CD4-positive, alpha-beta T cell (primary cell): ENCODE measurements around the gene DGKB. TPM values are rescaled to one million over a fixed set of nuclear protein-coding genes. Genes with fewer than 3 reads are reported as not detected.

Experiments
- ATAC-seq: fragments of 200-7000 bp; cut with Tn5 transposase; one replicate; pipeline ENCODE4 v1.10.0; 2022; ENCODE audit warnings: mild to moderate bottlenecking; ENCODE audit not compliant: poor library complexity
- CTCF ChIA-PET: fragments of 350-600 bp; sonication (Branson Sonifier 250); formaldehyde crosslinking; loops from one replicate; lab custom pipeline; 2021; ENCODE audit warnings: antibody characterized with exemption, inconsistent platforms; lab: Charles Lee
- POLR2A ChIA-PET: fragments of 350-600 bp; sonication (Branson Sonifier 250); formaldehyde crosslinking; loops from one replicate; lab custom pipeline; 2021; ENCODE audit warnings: antibody characterized with exemption, inconsistent platforms; lab: Charles Lee
- DNase-seq, 14 experiments: peaks; one replicate each; pipeline ENCODE4 v3.0.0-alpha.2; 2013 to 2020; ENCODE audit warnings: mixed read lengths in 2 of 14
- H3K27ac ChIP-seq, 2 donors: one replicate each; pipeline versions ENCODE4 v1.5.1 to v1.7.0; 2013; ENCODE audit warnings: low read length in 2 of 2, low read depth in 1 of 2, mild to moderate bottlenecking in 1 of 2
- H3K27me3 ChIP-seq, 2 experiments: 1 replicate in 1 of 2; 2 replicates in 1 of 2; pipeline versions ENCODE4 v1.6.1 to v1.7.0; 2013; ENCODE audit warnings: low read length in 2 of 2, control low read depth in 1 of 2, mild to moderate bottlenecking in 1 of 2, moderate library complexity in 1 of 2; ENCODE audit not compliant: insufficient read depth in 2 of 2, control insufficient read depth in 1 of 2
- H3K36me3 ChIP-seq: one replicate; pipeline ENCODE4 v1.6.1; 2013; ENCODE audit warnings: low read length, control low read depth; ENCODE audit not compliant: insufficient read depth
- H3K4me1 ChIP-seq: one replicate; pipeline ENCODE4 v1.6.1; 2013; ENCODE audit warnings: low read length, control low read depth; ENCODE audit not compliant: insufficient read depth
- H3K4me3 ChIP-seq: one replicate; pipeline ENCODE4 v1.5.1; 2013; ENCODE audit warnings: mild to moderate bottlenecking, low read length, moderate library complexity
- H3K9me3 ChIP-seq, 2 experiments: 1 replicate in 1 of 2; 2 replicates in 1 of 2; pipeline versions ENCODE4 v1.6.1 to v1.7.0; 2013; ENCODE audit warnings: low read length in 2 of 2, mild to moderate bottlenecking in 2 of 2, control low read depth in 1 of 2, moderate library complexity in 1 of 2; ENCODE audit not compliant: control insufficient read depth in 1 of 2, insufficient read depth in 1 of 2
- H3K27ac Mint-ChIP-seq: one replicate; pipeline ENCODE4 v1.8.0; 2020; ENCODE audit warnings: mixed read lengths
- H3K27me3 Mint-ChIP-seq: one replicate; pipeline ENCODE4 v1.8.0; 2021; ENCODE audit warnings: mixed read lengths
- H3K36me3 Mint-ChIP-seq: one replicate; pipeline ENCODE4 v1.8.0; 2021; ENCODE audit warnings: low read depth, mixed read lengths
- H3K4me1 Mint-ChIP-seq: one replicate; pipeline ENCODE4 v1.8.0; 2021; ENCODE audit warnings: low read depth, mixed read lengths
- H3K4me3 Mint-ChIP-seq: one replicate; pipeline ENCODE4 v1.8.0; 2020; ENCODE audit warnings: mild to moderate bottlenecking, mixed read lengths
- H3K9me3 Mint-ChIP-seq: one replicate; pipeline ENCODE4 v1.8.0; 2020; ENCODE audit warnings: mixed read lengths
- intact Hi-C, 2 experiments: fragments of 100-400 bp; cut with DNase I in 1 of 2; cut with micrococcal nuclease in 1 of 2; formaldehyde crosslinking; loops; one replicate each; pipeline versions ENCODE4 v1.15.1 to v1.9.0; 2023 to 2025; cut with DNase I, micrococcal nuclease
- total RNA-seq, 174 experiments: library from RNA in 2 of 174; stranded (reverse) in 2 of 174; gene quantifications; one replicate each; pipeline ENCODE4 v1.2.3 and lab custom pipeline; 2021 to 2026
- TF ChIP-seq, protein P1 (sequence below): fragments of 200-600 bp; IDR thresholded peaks from one replicate; pipeline ENCODE4 v1.8.0; 2022; ENCODE audit warnings: antibody characterized with exemption, mild to moderate bottlenecking

DGKB gene
- total RNA-seq, 2 experiments from 2014 or later = not detected

DNA sequence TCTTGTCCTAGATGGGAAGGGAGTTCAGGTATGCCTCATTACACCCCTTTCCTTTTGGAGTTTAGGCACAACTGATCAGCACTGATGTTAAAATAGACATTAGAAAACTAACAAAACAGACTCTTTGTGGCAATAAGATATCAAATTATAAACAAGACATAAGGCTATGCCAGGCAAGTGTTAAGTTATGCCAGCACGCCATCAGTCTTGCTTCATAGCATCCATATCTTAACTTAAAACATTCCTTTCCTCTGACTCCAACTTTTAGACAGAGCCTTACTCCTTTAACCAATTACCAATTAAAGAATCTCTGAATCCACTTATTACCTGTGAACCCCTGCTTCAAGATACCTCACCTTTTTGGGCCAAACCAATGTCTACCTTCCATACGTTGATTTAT lies 786.9 kb downstream of the DGKB start:
- ATAC-seq = no peak
- no peaks in the 10 kb centered on the region for H3K36me3 Mint-ChIP-seq
- Histone ChIP-seq H3K4me3 (no peak overlapping the region), H3K27me3 (no peaks in the 10 kb centered on the region), H3K27ac (no peak overlapping the region), H3K9me3 (no peaks in the 10 kb centered on the region), H3K36me3 (no peaks in the 10 kb centered on the region), H3K4me1 (no peaks in the 10 kb centered on the region)
- no peak overlapping the region for H3K27ac Mint-ChIP-seq
- intact Hi-C loops = no loop called here
- H3K27me3 Mint-ChIP-seq = no peaks in the 10 kb centered on the region
- TF ChIP-seq, protein P1, sequence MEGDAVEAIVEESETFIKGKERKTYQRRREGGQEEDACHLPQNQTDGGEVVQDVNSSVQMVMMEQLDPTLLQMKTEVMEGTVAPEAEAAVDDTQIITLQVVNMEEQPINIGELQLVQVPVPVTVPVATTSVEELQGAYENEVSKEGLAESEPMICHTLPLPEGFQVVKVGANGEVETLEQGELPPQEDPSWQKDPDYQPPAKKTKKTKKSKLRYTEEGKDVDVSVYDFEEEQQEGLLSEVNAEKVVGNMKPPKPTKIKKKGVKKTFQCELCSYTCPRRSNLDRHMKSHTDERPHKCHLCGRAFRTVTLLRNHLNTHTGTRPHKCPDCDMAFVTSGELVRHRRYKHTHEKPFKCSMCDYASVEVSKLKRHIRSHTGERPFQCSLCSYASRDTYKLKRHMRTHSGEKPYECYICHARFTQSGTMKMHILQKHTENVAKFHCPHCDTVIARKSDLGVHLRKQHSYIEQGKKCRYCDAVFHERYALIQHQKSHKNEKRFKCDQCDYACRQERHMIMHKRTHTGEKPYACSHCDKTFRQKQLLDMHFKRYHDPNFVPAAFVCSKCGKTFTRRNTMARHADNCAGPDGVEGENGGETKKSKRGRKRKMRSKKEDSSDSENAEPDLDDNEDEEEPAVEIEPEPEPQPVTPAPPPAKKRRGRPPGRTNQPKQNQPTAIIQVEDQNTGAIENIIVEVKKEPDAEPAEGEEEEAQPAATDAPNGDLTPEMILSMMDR = no peak
- H3K4me1 Mint-ChIP-seq = no peaks in the 10 kb centered on the region
- peaks cover 3% of the 10 kb centered on the region for H3K9me3 Mint-ChIP-seq
- no peak overlapping the region for H3K4me3 Mint-ChIP-seq
- no peak for DNase-seq
- ChIA-PET CTCF (no interaction called here), POLR2A (no interaction called here)

DNA sequence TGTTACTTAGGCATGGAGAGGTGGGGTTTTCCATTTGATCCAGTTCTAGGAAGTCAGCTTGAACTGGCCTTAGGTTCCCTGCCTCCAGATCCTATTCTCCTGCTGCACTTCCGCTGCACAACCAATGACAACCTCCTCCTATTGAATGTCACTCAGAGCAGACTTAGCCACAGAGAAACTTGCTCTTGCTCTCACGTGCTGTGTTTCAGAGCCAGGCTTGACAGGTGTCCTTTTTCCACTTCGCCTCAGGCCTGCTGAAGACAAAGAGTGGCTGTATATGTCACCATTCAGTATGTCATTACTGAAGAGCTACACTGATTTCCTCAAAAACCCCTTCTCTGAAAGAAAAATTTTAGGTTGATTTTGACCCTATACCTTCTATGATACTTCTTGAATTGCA lies 797.7 kb downstream of the DGKB start:
- Histone ChIP-seq H3K27ac (no peak overlapping the region), H3K4me3 (no peak overlapping the region), H3K9me3 (no peaks in the 10 kb centered on the region), H3K36me3 (no peaks in the 10 kb centered on the region), H3K27me3 (no peaks in the 10 kb centered on the region), H3K4me1 (no peaks in the 10 kb centered on the region)
- no peaks in the 10 kb centered on the region for H3K27me3 Mint-ChIP-seq
- H3K4me1 Mint-ChIP-seq = no peaks in the 10 kb centered on the region
- TF ChIP-seq, protein P1 = no peak
- H3K36me3 Mint-ChIP-seq = no peaks in the 10 kb centered on the region
- peaks cover 7% of the 10 kb centered on the region for H3K9me3 Mint-ChIP-seq
- no peak overlapping the region for H3K4me3 Mint-ChIP-seq
- intact Hi-C loops = no loop called here
- CTCF ChIA-PET = no interaction called here
- POLR2A ChIA-PET = no interaction called here
- ATAC-seq (no peak), DNase-seq (no peak)
- no peak overlapping the region for H3K27ac Mint-ChIP-seq

DNA sequence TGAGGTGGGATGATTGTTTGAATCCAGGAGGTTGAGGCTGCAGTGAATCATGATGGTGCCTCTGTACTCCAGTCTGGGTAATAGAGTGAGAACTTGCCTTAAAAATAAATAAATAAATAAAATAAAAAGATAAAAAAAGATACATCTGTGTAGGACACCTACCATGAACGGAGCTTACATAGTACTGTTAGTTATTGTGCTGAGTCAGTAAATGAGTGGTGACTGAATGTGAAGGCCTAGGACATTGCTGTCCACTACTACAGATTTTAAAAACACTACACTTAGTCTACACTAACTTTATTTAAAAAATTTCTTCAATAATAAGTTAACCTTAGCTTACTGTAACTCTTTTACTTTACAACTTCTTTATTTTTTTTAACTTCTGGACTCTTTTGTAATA lies 806.4 kb downstream of the DGKB start:
- Histone ChIP-seq H3K9me3 (no peaks in the 10 kb centered on the region), H3K27me3 (no peaks in the 10 kb centered on the region), H3K36me3 (no peaks in the 10 kb centered on the region), H3K4me3 (no peak overlapping the region), H3K4me1 (no peaks in the 10 kb centered on the region), H3K27ac (no peak overlapping the region)
- Mint-ChIP-seq H3K27me3 (no peaks in the 10 kb centered on the region), H3K36me3 (no peaks in the 10 kb centered on the region), H3K27ac (no peak overlapping the region), H3K4me1 (no peaks in the 10 kb centered on the region), H3K4me3 (no peak overlapping the region), H3K9me3 (peaks cover 8% of the 10 kb centered on the region)
- intact Hi-C loops = no loop called here
- TF ChIP-seq, protein P1 = no peak
- POLR2A ChIA-PET = no interaction called here
- CTCF ChIA-PET = interaction anchor here (1.3 kb wide), 1 partner anchor 14 kb away, joined by 3 read pairs; no protein-coding TSS in a partner anchor
- ATAC-seq = no peak
- DNase-seq = no peak
